GM21360 (cell line): Measurements from ENCODE around the gene ZBTB25.
A peak's percentile ranks its signal among the peaks of the same experiment; 100 is the strongest.

Experiments
- ATAC-seq: cut with Tn5 transposase; IDR thresholded peaks from one replicate; pipeline ENCODE4 v1.9.1; 2021; ENCODE audit warnings: mild to moderate bottlenecking, moderate library complexity; ENCODE audit not compliant: unreplicated experiment

Gene ZBTB25

GRCh38 chr14:64488590-64489099 lies 15.0 kb downstream of the ZBTB25 start:
- no peak for ATAC-seq

DNA sequence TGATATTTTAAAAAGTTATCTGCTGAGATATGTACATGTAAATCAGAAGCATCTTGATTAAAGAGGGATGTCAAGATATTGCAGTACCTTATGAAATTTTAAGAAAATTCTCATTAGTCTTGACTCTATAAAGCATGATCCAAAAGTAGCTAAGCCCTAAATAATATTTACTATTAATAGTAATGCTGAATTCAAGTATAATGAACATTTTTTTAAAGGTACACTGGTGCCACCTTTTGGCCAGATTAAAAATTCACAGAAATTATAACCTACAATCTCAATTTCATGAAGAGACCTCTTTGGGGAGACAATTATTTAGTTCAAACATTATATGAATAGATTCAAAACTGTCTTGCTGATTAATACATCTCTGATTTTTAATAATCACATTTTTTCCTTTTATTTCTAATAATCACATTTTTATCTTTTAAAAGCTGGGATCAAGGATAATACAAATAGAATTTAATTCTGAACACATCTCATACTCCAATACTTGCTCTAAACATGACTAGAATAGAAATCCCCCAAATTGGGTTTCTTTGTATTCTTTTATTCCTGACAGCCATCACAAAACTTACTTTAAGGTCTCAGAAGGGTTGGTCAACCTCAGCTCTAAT lies 24.9 kb downstream of the ZBTB25 start:
- ATAC-seq, result no peak

DNA sequence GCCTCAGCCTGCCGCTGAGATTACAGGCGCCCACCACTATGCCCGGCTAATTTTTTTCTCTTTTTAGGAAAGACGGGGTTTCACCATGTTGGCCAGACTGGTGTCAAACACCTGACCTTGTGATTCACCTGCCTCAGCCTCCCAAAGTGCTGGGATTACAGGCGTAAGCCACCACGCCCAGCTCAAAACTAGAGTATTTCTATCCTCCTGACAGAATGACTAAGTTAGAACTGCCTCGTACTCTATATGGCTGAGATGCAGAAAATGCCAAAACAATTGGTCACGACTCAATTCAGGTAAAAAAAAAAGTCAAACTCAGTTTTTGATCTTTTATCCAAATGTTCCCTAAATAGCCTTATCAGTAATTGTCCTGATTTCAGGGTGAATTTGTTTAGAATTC lies 27.2 kb downstream of the ZBTB25 start:
- ATAC-seq, result no peak

- no peak for ATAC-seq
Observed at GRCh38 chr14:64475585-64476273, 27.9 kb downstream of the ZBTB25 start.

DNA sequence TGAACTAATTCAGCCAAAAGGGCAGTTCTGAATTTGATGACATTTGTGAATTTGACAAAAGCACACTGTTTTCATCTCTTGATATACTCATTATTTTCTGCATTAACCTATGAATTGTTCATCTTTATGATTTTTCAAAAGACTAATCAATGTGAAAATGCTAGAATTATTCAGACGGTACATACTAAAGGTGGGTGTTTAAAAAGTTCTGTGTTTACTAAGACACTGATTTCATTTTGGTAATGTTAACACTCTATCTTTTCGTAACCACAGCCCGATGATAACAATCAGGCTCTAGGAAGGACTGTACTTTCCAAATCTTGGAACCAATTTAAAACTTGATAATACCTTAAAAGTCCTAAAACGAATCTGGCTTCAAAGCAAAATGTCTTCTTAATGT lies 28.9 kb downstream of the ZBTB25 start:
- no peak for ATAC-seq

DNA sequence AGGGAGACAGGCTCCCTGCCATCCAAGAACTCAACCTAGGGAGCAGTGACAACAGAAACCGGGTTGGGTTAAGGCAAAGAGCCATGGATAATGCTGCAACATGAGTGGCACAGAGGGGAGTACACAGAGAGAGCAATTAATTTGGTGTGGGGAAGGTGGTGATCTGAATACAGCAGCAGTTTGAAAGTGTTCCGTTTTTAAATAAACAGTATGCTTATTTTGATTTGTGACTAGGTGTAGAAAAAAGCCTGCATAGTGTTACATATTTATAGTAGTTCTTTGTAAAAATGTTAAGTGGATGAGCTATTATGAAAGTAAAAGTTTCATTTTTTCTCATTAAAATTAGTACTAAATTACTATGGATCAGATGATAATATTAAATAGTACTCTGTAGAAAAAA lies 29.6 kb downstream of the ZBTB25 start:
- no peak for ATAC-seq

- ATAC-seq, result no peak
Observed at GRCh38 chr14:64468451-64468850, 35.2 kb downstream of the ZBTB25 start.

DNA sequence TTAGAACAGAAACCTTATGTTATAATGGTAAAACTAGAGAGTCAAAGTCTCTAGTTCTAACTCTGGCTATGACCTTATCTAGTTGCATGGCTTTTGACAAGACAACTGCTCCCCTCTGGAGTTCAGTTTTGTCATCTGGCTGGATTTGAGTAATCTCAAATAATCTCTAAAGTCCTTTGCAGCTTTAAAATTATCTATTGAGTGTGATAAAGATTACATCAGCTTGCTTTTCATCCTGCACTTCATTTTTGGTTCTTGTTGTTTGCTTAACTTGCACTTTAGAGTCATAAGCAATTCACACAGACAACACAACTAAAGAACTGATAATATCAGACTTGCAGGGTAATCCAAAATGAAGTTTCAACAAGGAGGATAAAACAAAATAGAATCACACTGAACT lies 36.1 kb downstream of the ZBTB25 start:
- ATAC-seq, result no peak

DNA sequence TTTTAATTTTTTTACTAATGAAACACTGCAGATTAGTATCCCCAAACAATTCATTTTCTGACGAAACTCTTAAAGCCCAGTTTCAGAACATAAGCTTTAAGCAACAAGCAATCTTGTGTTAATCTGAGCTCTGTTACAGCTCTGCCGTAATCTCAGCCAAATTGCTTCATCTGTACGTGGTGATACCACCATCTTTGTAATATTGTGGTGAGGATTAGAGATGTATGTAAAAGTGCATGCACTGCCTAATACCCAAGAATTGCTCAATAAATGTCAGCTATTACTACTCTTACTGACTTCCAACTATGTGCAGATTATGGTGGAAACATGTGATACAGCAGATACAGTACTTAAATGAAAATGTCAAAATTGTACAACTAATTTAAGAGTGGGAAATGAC lies 36.5 kb downstream of the ZBTB25 start:
- no peak for ATAC-seq

- no peak for ATAC-seq
Observed at GRCh38 chr14:64465831-64466554, 37.6 kb downstream of the ZBTB25 start.

DNA sequence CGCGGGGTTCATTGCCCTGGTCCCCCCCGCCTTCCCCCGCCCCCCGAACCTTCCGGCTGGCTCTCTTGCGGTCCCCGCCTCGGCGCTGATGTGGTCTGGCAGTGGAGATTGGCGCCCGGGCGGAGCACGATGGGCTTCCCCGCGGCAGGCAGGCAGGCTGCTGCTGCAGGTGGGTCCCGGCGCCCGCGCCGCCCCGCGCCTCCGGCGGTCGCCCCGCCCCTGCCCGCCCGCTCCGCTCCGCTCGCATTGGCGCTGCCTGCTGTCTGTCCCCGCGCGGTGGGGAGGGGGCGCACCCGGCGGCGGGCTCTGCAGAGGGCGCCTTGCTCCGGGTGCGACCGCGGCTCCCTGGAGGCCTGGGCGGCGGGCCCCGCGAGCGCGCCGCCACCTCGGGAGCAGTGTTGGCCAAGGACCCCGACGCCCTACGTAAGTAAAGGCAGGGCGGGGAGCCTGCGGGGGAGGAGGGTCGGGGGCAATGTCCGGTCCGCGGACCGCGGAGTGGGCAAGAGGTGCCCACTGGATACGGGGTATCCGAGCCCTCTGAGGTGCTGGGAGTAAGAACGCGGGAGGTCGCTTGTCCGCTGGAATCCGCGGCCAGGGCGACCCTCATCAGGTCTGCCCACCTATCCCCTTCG lies 38.3 kb downstream of the ZBTB25 start, which contains the start of gene AKAP5:
Gene AKAP5 (plus strand): TSS at position 309 of the 632 bp plus-strand sequence. CDS start 2,896 bp downstream, outside the sequence.
- peak; percentile 50 for ATAC-seq

GRCh38 chr14:64464651-64465050 lies 39.0 kb downstream of the ZBTB25 start:
- ATAC-seq, result no peak

DNA sequence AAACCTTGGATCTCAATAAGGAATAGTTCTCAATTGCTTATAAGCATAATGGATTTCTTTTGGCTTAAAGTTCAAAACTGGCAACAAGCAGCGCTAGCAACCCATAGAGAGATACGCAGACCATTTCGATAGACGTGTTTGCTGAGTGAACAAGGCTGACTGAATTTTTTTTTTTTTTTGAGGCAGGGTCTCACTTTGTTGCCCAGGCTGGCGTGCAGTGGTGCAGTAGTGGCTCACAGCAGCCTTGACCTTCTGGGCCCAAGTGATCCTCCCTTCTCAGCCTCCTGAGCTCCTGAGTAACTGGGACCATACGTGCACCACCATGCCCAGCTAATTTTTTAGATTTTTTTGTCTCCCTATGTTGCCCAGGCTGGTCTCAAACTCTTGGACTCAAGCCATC lies 39.8 kb downstream of the ZBTB25 start:
- no peak for ATAC-seq

GRCh38 chr14:64463195-64463594 lies 40.4 kb downstream of the ZBTB25 start:
- ATAC-seq, result no peak

DNA sequence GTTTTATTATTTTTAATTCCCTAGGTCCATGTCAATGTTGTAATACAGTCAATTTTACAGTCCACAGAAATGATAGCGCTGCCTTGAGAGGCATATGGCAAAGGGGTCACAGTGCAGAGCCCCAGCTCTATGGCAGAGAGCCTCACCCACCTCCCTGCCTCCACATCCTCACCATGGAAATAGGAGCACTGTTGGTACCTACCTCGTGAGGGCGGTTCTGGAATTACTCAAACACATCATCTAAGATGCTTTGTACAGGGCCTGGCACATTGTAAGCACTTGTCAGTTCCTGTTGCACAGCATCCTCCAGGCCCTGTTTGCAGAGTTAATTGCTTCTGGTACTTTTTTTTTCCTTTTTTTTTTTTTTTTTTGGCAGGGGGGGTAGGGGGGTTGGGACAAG lies 42.4 kb downstream of the ZBTB25 start:
- ATAC-seq, result no peak

GRCh38 chr14:64459405-64460136 lies 44.1 kb downstream of the ZBTB25 start:
- ATAC-seq, result no peak

GRCh38 chr14:64454671-64455070 lies 49.0 kb downstream of the ZBTB25 start:
- ATAC-seq, result no peak

DNA sequence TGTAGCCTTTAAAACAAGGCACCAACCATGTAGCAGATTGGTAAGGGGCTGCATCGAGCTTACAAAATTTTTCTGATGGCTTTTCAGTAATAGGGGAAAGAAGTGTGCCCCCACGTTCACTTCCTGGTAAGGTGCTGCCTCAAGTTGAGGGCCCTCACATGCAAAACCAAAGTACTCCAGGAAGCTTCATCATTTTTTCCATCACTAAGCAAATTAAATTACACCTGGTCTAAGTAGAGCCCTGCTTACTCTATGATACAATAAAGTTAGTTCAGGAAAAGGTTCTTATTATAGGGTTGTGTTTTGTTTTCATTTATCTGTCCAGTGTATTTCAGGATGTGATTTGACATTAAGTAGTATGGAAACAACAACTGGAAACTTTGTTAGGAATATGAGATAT lies 53.4 kb downstream of the ZBTB25 start:
- no peak for ATAC-seq

DNA sequence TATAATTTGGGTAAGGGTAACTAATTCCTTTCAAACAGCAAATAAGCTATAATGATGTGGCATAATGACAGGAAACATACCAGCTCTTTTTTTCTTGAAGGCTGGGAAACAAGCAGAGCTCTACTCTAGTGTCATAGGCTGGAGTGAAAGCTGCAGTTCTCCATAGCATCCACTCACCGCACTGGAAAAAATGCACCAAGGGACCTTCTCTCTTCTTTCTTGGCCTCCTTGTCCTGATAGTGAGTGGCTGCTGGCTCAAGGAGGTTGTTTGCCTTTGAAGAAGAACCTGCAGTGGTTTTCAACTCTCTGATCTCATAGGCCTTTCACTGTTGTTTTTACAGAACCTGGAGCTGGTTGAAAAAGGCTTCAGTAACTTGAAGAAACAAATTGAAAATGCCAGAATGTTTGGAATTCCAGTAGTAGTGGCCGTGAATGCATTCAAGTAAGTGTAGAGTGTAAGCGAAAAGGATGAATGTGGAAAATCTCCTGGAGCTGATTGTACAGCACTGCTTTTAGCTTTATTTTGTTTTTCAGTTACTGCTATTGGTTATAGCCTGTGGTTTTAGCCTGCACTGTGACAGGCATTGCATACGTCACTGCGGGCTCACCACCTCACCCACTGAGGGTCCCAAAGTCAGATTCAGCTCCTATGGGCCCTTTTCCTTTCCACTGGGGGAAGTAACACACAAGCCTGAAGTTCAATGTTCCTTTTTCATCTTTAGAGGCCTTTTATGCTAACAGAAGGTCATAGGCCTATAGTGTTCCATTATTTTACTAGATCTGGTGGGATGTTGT lies 55.6 kb downstream of the ZBTB25 start:
- ATAC-seq, result no peak
